Measurements from ENCODE around the gene SELENOS. TPM values are rescaled to one million over a fixed set of nuclear protein-coding genes. Genes with fewer than 3 reads are reported as not detected.

Gene SELENOS
- total and polyA plus RNA-seq, 9 of the 15 experiments (the other 6 are each of a cell fraction or from before 2014, with no cell fraction given): 24.9 to 57.4 (median 47.9) TPM

GRCh38 chr15:101244889-101245668, 32.2 kb downstream of the SELENOS start:
- peaks cover 4 to 8% of the 10 kb centered on the region in 2 experiments; a peak in 4 of 5 replicates for H3K4me1 ChIP-seq (replicated peaks in 1 of 2; ENCODE audit: control insufficient read depth in 2 of 2, insufficient read depth in 2 of 2, low read length in 2 of 2)
- CTCF ChIA-PET (ENCODE audit: low intra/inter-chr PET ratio): no interaction called here
- H3K9ac ChIP-seq (ENCODE audit: insufficient read depth in 1 of 2, low read depth in 2 of 2, low read length in 2 of 2): 0 out of 4 replicates have a peak overlapping the region, but pooled peaks of 1 of the 2 experiments have one; percentile 31
- peaks cover 84% of the 10 kb centered on the region for H3K79me2 ChIP-seq (ENCODE audit: control insufficient read depth, insufficient read depth, low read length)
- FAIRE-seq (no peak), DNase-seq (ENCODE audit: extremely low read depth in 1 of 4, low spot score in 3 of 4) (no peak), ATAC-seq (0 out of 3 replicates have a peak, but pooled peaks have one; percentile 19)
- intact Hi-C loops (cut with micrococcal nuclease): no loop called here
- peaks cover 21% of the 10 kb centered on the region for H4K20me1 ChIP-seq (replicated peaks; ENCODE audit: control insufficient read depth, insufficient read depth, low read length)
- H2AFZ ChIP-seq (ENCODE audit: low read depth, low read length): no peak overlapping the region
- H3K4me3 ChIP-seq: no peak overlapping the region
- in situ Hi-C loops (cut with MboI): no loop called here
- H3K27me3 ChIP-seq (ENCODE audit: control insufficient read depth in 2 of 2, insufficient read depth in 2 of 2, low read length in 2 of 2): no peaks in the 10 kb centered on the region
- H3K27ac ChIP-seq (ENCODE audit: extremely low read depth, low read depth, low read length): no peak overlapping the region
- BruUV-seq (replicated peaks): no TSS peak
- WGBS (ENCODE audit: insufficient coverage, low coverage, missing lambda C conversion rate): 90% methylated on average over 14 of the region's 14 CpGs
- H3K4me2 ChIP-seq (ENCODE audit: insufficient read depth, low read length): no peak overlapping the region
- H3K36me3 ChIP-seq (ENCODE audit: control insufficient read depth, insufficient read depth, low read length): peaks cover 14% of the 10 kb centered on the region; the same call in 2 of the 3 replicates
- POLR2A ChIA-PET: interaction anchor here (0.6 to 1.2 kb wide), 4 partner anchors 116 to 229 kb away, joined by 3 to 4 read pairs (median 3); no protein-coding TSS in a partner anchor
- H3K9me3 ChIP-seq (replicated peaks; ENCODE audit: control insufficient read depth, insufficient read depth, low read depth, low read length): no peaks in the 10 kb centered on the region
- H3K9me1 ChIP-seq (ENCODE audit: control insufficient read depth, insufficient read depth, low read length): no peaks in the 10 kb centered on the region
- TF ChIP-seq MAFF (IDR thresholded peaks at IDR 0.05; ENCODE audit: low read length) (no peak), XRCC3 (IDR thresholded peaks at IDR 0.05) (no peak), ZNF592 (IDR thresholded peaks at IDR 0.05) (no peak), CAMTA2 (CRISPR knock-in tag; conservative IDR thresholded peaks at IDR 0.05) (no peak), ZBTB9 (CRISPR knock-in tag; IDR thresholded peaks at IDR 0.05) (no peak), ZNF347 (CRISPR knock-in tag; IDR thresholded peaks at IDR 0.05; ENCODE audit: low read depth) (no peak)
- TF ChIP-seq, protein P1, sequence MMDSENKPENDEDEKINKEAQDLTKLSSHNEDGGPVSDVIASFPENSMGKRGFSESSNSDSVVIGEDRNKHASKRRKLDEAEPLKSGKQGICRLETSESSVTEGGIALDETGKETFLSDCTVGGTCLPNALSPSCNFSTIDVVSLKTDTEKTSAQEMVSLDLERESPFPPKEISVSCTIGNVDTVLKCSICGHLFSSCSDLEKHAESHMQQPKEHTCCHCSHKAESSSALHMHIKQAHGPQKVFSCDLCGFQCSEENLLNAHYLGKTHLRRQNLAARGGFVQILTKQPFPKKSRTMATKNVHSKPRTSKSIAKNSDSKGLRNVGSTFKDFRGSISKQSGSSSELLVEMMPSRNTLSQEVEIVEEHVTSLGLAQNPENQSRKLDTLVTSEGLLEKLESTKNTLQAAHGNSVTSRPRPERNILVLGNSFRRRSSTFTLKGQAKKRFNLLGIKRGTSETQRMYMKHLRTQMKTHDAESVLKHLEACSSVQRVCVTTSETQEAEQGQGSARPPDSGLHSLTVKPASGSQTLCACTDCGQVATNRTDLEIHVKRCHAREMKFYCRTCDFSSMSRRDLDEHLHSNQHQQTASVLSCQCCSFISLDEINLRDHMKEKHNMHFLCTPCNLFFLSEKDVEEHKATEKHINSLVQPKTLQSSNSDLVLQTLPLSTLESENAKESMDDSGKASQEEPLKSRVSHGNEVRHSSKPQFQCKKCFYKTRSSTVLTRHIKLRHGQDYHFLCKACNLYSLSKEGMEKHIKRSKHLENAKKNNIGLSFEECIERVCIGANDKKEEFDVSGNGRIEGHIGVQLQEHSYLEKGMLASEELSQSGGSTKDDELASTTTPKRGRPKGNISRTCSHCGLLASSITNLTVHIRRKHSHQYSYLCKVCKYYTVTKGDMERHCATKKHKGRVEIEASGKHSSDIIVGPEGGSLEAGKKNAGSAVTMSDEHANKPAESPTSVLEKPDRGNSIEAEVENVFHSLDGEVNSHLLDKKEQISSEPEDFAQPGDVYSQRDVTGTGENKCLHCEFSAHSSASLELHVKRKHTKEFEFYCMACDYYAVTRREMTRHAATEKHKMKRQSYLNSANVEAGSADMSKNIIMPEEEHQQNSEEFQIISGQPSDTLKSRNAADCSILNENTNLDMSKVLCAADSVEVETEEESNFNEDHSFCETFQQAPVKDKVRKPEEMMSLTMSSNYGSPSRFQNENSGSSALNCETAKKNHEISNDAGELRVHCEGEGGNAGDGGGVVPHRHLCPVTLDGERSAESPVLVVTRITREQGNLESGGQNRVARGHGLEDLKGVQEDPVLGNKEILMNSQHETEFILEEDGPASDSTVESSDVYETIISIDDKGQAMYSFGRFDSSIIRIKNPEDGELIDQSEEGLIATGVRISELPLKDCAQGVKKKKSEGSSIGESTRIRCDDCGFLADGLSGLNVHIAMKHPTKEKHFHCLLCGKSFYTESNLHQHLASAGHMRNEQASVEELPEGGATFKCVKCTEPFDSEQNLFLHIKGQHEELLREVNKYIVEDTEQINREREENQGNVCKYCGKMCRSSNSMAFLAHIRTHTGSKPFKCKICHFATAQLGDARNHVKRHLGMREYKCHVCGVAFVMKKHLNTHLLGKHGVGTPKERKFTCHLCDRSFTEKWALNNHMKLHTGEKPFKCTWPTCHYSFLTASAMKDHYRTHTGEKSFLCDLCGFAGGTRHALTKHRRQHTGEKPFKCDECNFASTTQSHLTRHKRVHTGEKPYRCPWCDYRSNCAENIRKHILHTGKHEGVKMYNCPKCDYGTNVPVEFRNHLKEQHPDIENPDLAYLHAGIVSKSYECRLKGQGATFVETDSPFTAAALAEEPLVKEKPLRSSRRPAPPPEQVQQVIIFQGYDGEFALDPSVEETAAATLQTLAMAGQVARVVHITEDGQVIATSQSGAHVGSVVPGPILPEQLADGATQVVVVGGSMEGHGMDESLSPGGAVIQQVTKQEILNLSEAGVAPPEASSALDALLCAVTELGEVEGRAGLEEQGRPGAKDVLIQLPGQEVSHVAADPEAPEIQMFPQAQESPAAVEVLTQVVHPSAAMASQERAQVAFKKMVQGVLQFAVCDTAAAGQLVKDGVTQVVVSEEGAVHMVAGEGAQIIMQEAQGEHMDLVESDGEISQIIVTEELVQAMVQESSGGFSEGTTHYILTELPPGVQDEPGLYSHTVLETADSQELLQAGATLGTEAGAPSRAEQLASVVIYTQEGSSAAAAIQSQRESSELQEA (IDR thresholded peaks at IDR 0.05; ENCODE audit: low read depth): no peak

Measured in K562 (cell line).